ENCODE data around the gene SELENON.

SELENON gene

DNA sequence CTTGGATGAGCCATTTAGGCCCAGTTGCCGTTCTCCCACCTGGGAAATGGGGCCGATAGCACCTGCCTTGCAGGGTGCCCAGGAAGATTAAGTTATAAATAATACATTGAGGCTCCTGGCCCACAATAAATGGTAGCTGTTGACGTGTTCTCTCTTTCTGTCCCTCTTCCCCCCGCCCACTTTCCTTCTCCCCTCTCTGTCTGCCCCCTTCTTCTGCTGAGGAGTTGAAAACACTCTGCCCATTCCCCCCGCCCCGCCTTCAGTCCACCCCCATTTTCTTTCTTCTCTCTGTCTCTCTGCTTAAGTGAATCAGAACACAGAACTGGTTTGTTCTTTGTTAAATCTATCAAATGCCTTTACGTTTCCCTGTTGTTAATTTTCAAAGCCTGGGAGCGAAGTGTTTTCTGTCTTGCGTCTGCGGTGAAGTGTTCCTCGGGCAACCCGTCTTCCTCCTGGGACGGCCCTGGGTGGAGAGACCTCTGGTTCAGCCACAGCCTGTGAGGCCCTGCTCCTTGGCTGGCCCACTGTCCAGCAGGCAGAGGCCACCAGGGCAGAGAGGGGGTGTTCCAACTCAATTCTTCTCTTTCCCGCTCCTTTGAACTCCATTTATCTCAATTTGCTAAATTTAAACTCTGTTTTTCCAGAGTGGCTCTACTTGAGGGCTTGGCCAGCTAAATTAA, 29.3 kb upstream of the SELENON start:
- DNase-seq: no peak

- DNase-seq: peak; percentile 20
Observed at GRCh38 chr1:25771221-25772114, 28.5 kb upstream of the SELENON start.

DNA sequence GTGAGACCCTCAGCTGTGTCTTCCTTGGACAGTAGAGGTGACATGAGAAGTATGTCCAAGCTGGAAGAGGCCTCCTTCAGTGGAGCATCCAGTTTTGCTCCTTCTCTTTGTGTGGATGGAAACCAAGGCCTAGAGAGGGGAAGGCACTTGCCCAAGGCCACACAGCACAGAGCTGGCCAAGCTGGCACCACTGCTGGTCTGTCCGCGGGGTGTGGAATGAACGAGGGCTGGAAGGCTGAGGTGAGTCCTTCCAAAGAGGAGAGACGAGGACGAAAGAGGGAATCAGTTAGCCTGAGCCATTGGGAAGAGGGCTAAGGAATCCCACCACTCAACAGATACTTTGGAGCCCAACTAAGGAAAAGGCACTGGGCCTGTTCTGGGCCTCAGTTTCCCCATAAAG, 27.8 kb upstream of the SELENON start:
- no peak for DNase-seq

DNA sequence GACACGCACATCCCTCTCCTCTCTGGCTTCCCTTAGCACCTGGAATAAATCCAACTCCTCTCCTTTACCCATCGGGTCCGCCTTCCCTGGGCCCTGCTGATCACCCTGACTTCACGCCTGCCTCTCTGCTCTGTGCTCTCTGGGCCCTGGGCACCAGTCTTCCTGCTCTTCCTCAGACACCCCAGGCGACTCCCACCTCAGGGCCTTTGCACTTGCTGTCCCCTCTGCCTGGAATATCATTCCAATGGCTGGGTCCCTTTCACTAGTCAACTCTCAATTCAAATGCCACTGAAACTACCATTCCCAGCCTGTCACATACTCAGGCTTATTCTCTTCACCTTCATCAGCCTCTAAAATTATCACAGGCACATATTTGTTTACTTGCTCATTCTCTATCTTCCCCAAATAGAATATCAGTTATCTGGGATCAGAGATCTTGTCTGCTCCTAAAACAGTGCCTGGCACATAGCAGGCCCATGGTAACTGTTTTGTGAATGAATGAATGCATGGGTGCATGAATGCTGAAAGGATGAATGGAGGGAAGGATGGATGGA, 27.2 kb upstream of the SELENON start:
- no peak for DNase-seq

GRCh38 chr1:25773441-25774125, 26.4 kb upstream of the SELENON start:
- DNase-seq: no peak

GRCh38 chr1:25774206-25774803, 25.7 kb upstream of the SELENON start:
- no peak for DNase-seq

DNA sequence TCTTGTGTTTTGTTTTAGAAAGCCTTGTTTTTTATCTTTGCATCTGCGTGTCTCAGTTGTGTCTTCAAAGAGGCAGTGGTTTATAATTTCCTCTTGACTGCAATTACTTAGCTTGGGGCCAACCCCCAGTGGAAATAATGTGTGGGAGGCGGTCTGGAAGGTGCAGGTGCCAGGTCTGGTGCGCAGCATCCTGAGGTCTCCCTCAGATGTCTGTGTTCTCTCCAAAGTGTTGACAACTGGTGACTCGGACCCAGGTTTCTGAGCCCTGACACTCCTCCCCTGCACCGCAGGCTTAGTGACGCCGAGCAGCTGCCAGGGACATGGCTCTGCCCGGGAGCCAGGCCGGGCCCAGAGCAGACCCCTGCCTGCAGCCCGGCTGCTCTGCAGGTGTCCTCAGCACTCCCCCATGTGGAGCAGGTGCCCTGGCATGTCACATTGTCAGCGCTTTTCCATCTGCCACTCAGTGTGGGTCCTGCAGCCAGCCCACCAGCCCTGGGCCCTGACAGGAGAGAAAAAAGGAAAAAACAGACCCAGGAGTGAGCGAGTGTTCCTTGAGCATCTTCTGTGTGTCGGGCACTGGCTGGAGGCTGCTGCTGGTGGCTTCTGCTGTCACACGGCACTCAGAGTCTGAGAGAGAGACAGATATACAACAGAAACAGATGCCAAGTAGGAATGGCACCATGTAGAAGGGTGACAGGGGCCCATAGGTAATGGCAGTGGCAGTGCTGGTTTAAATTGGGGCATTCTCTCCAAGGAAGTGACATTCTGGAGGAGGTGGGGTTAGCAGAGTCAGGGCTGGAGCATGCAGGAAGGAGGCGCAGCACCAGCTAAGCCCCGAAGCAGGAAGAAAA, 24.8 kb upstream of the SELENON start:
- DNase-seq: peak; percentile 79

- no peak for DNase-seq
Observed at GRCh38 chr1:25779388-25779787, 20.6 kb upstream of the SELENON start.

DNA sequence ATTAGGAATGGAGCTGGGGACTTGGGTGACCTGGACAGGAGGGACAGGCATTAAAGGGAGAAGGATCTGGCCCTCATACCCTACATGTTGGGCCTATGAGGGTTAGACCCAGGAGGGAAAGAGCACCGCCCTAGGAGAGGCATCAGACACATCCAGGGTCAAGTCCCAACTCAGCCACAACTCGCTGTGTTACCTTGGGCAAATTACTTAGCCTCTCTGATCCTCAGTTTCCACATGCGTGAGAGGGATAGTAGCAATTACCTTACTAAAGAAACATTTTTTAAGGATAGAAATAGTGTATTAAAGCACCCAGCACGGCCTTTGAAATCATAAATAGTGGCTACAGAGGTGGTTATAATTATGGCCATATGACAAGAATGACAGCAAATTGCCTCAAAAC, 20.1 kb upstream of the SELENON start:
- DNase-seq: no peak

- no peak for DNase-seq
Observed at GRCh38 chr1:25780318-25781129, 19.5 kb upstream of the SELENON start.

GRCh38 chr1:25781130-25781433, 18.9 kb upstream of the SELENON start:
- no peak for DNase-seq

- DNase-seq: no peak
Observed at GRCh38 chr1:25782608-25783201, 17.3 kb upstream of the SELENON start.

DNA sequence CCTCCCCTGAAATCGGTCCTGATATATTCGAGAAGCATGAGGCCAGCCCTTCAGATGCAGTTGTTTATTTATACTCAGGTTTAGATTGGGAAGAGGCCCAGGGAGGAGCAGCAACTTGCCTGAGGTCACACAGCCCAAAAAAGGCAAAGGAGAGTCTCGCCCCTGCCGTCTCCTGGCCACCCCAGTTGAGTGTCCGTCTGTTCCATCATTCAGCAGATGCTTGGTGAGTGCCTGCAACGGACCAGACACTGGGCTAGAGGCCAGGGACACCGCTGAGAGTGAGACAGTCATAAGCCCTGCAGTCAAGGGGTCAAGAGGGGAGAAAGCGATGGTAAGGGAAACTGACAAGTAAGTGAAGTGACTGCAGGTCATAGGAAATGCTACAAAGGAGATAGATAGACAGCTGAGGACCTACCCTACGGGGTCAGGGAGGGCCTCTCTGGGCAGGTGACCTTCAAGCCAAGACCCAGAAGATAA, 15.4 kb upstream of the SELENON start:
- DNase-seq: no peak

- DNase-seq: no peak
Observed at GRCh38 chr1:25785333-25786067, 14.5 kb upstream of the SELENON start.

GRCh38 chr1:25786887-25787759, 12.9 kb upstream of the SELENON start:
- DNase-seq: no peak

GRCh38 chr1:25787760-25788166, 12.2 kb upstream of the SELENON start:
- no peak for DNase-seq

DNA sequence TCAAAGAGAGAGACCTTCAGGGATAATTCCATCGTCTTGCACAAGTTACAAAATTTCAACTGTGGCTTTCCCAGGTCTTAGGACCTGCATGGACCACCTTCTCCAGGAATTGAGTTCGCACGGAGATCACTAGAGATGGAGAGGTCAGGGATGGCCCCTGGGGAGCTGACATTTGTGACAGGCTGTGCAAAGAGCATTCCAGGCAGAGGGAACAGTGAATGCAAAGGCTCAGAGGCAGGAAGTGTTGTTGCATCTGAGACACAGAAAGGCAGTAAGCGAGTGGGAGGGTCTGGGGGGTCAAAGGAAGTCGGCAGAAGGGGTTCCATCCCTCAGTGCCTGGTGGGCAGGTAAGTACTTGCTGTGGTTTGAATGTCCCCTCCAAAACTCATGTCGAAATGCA, 9.5 kb upstream of the SELENON start:
- no peak for DNase-seq

- DNase-seq: no peak
Observed at GRCh38 chr1:25792115-25792514, 7.9 kb upstream of the SELENON start.

DNA sequence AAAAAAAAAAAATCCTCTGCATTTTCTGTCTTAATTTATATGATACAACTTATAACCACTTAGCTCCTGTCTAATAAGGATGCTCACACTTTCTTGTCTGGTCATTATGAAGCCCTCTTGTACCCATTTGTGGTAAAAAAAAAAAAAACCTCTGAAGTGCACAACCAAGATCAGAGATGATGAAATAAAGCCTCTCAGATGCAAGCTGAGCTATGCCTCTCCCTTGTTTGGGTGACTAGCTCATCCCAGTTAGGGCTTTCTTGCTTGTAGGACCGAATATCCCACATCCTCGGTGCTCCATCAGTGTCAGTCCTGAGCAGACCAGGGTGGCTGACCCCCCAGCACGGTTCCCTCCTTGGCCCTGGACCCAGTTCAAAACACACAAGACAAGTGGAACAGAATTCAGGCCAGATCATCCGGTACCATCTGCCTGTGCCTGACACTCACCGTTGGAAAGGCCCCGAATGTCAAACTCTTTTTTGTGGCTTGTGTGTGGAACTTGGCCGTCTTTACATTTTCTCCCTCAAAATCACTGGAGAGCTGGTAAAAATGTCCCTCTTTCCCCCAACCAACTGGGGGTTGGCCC, 6.3 kb upstream of the SELENON start:
- DNase-seq: no peak
